Liver (tissue), 3 donors: ENCODE data around the gene WFDC6.

ENCODE experiments used
- ATF3 ChIP-seq: IDR thresholded peaks from 2 replicates; pipeline ENCODE4 v1.6.1; 2016; ENCODE audit warnings: antibody characterized with exemption
- CTCF ChIP-seq: fragments of 150-350 bp; IDR thresholded peaks from 2 replicates; pipeline ENCODE4 v1.5.1; 2017; ENCODE audit warnings: improper control_type of control experiment, low read depth, low read length; ENCODE audit not compliant: missing input control
- EGR1 ChIP-seq, 2 donors: IDR thresholded peaks; 2 replicates each; pipeline ENCODE4 v1.6.1; 2016 to 2018; ENCODE audit warnings: antibody characterized with exemption in 2 of 2, low read depth in 2 of 2
- FOXA1 ChIP-seq: IDR thresholded peaks from 2 replicates; pipeline ENCODE4 v1.6.1; 2016; ENCODE audit warnings: antibody characterized with exemption
- HNF4A ChIP-seq, 2 donors: conservative IDR thresholded peaks; 2 replicates each; pipeline ENCODE4 v1.6.1; 2016; ENCODE audit warnings: antibody characterized with exemption in 2 of 2, mild to moderate bottlenecking in 2 of 2
- JUND ChIP-seq, 2 donors: IDR thresholded peaks; 2 replicates each; pipeline ENCODE4 v1.6.1; 2016; ENCODE audit warnings: antibody characterized with exemption in 2 of 2
- MAX ChIP-seq: IDR thresholded peaks from 2 replicates; pipeline ENCODE4 v1.6.1; 2016; ENCODE audit warnings: antibody characterized with exemption
- RAD21 ChIP-seq, 2 donors: IDR thresholded peaks; 2 replicates each; pipeline ENCODE4 v1.6.1; 2016; ENCODE audit warnings: antibody characterized with exemption in 2 of 2, mild to moderate bottlenecking in 2 of 2
- REST ChIP-seq: IDR thresholded peaks from 2 replicates; pipeline ENCODE4 v1.6.1; 2016; ENCODE audit warnings: antibody characterized with exemption, mild to moderate bottlenecking
- SP1 ChIP-seq: IDR thresholded peaks from 2 replicates; pipeline ENCODE4 v1.6.1; 2018; ENCODE audit warnings: antibody characterized with exemption, mild to moderate bottlenecking
- TAF1 ChIP-seq: conservative IDR thresholded peaks from 2 replicates; pipeline ENCODE4 v1.6.1; 2016; ENCODE audit warnings: antibody characterized with exemption, mild to moderate bottlenecking
- YY1 ChIP-seq: IDR thresholded peaks from 2 replicates; pipeline ENCODE4 v1.6.1; 2016; ENCODE audit warnings: antibody characterized with exemption, mild to moderate bottlenecking
- donor health status: healthy.
- donor health status: healthy.

GRCh38 chr20:45496166-45496565 lies 43.1 kb downstream of the WFDC6 start:
- TF ChIP-seq CTCF (no peak), JUND (IDR thresholded peaks at IDR 0.05) (no peak), RAD21 (IDR thresholded peaks at IDR 0.05) (no peak), REST (no peak), ATF3 (no peak), EGR1 (IDR thresholded peaks at IDR 0.05; ENCODE audit: low read depth in 2 of 2) (no peak), MAX (no peak), FOXA1 (no peak), HNF4A (conservative IDR thresholded peaks at IDR 0.05) (no peak), SP1 (no peak), TAF1 (no peak), YY1 (no peak)
